OCI-LY3 (cell line): ENCODE results near the gene ZNF835.

Source experiments
- EZH2phosphoT487 ChIP-seq: fragments of 200-600 bp; shearing (Covaris generic); IDR thresholded peaks from 2 replicates; pipeline ENCODE4 v1.6.1; 2018; ENCODE audit warnings: antibody characterized with exemption, mixed run types, low read depth
- TF ChIP-seq, protein P1 (sequence below): fragments of 200-600, 300-600 bp; sonication (generic); IDR thresholded peaks from 2 replicates; pipeline ENCODE4 v1.5.1; 2014; ENCODE audit warnings: antibody characterized with exemption, low read length, low read depth

DNA sequence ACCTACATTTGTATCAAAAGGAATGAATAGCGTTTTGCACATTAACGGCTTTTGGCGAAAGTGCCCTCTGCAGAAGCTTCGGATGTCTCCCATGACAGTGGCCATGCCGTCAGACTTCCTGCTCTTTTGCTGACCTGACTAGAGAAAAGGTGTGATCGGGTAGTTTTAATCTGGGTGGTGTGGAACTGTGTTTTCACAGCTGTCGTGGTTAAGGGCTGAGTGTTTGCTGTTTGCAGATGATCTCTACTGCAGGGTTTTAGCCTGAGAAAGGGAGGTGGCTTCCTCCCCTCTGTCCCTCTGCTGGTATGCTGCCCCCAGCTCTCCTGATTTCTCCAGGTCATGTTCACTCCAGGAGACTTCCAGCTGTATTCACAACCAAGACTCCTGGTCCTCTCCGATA is 54.0 kb downstream of the ZNF835 start:
- TF ChIP-seq, protein P1, sequence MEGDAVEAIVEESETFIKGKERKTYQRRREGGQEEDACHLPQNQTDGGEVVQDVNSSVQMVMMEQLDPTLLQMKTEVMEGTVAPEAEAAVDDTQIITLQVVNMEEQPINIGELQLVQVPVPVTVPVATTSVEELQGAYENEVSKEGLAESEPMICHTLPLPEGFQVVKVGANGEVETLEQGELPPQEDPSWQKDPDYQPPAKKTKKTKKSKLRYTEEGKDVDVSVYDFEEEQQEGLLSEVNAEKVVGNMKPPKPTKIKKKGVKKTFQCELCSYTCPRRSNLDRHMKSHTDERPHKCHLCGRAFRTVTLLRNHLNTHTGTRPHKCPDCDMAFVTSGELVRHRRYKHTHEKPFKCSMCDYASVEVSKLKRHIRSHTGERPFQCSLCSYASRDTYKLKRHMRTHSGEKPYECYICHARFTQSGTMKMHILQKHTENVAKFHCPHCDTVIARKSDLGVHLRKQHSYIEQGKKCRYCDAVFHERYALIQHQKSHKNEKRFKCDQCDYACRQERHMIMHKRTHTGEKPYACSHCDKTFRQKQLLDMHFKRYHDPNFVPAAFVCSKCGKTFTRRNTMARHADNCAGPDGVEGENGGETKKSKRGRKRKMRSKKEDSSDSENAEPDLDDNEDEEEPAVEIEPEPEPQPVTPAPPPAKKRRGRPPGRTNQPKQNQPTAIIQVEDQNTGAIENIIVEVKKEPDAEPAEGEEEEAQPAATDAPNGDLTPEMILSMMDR, result no peak
- no peak for TF ChIP-seq EZH2phosphoT487
